Right lobe of liver (tissue), 6 donors: ENCODE measurements around the gene OPRL1. TPM values are rescaled to one million over a fixed set of nuclear protein-coding genes. Genes with fewer than 3 reads are reported as not detected.

ENCODE experiments used
- ATAC-seq, 4 donors: fragments of 200-7000 bp; cut with Tn5 transposase; one replicate each; pipeline ENCODE4 v1.9.1; 2020; ENCODE audit warnings: mild to moderate bottlenecking in 4 of 4, moderate library complexity in 4 of 4
- DNase-seq, 3 donors: peaks; one replicate each; pipeline ENCODE4 v3.0.0-alpha.2; 2020
- H3K27ac ChIP-seq, 3 donors: fragments of 200-600 bp; one replicate each; pipeline ENCODE4 v1.8.0; 2022
- H3K27me3 ChIP-seq, 2 donors: fragments of 200-600 bp; one replicate each; pipeline ENCODE4 v1.8.0; 2022
- H3K36me3 ChIP-seq, 4 donors: fragments of 200-600 bp; sonication (generic) in 1 of 4; one replicate each; pipeline versions ENCODE4 v1.5.1 to v1.8.0; 2017 to 2022; ENCODE audit warnings: control low read depth in 1 of 4
- H3K4me1 ChIP-seq, 4 donors: fragments of 200-600 bp; sonication (generic) in 1 of 4; one replicate each; pipeline versions ENCODE4 v1.5.1 to v1.8.0; 2017 to 2022; ENCODE audit warnings: control low read depth in 1 of 4
- H3K4me3 ChIP-seq, 3 donors: fragments of 200-600 bp; one replicate each; pipeline ENCODE4 v1.8.0; 2022
- H3K9me3 ChIP-seq, 4 donors: fragments of 200-600 bp; sonication (generic) in 1 of 4; one replicate each; pipeline versions ENCODE4 v1.5.1 to v1.8.0; 2017 to 2022; ENCODE audit warnings: control low read depth in 1 of 4
- CTCF ChIP-seq, 4 donors: fragments of 200-600 bp in 3 of 4; fragments of 450-650 bp in 1 of 4; IDR thresholded peaks; one replicate each; pipeline versions ENCODE4 v1.5.1 to v1.8.0; 2016 to 2022; ENCODE audit warnings: antibody characterized with exemption in 4 of 4, mild to moderate bottlenecking in 2 of 4
- POLR2A ChIP-seq: fragments of 450-650 bp; IDR thresholded peaks from one replicate; pipeline ENCODE4 v1.6.1; 2017; ENCODE audit warnings: antibody characterized with exemption, mild to moderate bottlenecking
- WGBS: methylation state at CpG from one replicate; pipeline ENCODE4 v1.1.6; 2018; ENCODE audit warnings: low coverage, low lambda C conversion rate; ENCODE audit not compliant: insufficient coverage; ENCODE audit errors: missing lambda C conversion rate; 5-methylcytosine and 5-hydroxymethylcytosine counted together
- intact Hi-C, 2 donors: fragments of 100-400 bp; cut with DNase I; formaldehyde crosslinking; loops; one replicate each; pipeline versions ENCODE4 v1.11.2 to v1.14.1; 2022
- total RNA-seq, 6 experiments: library from RNA; depleted of rRNA in 2 of 6; stranded (reverse); fragments of >200 nt in 2 of 6; fragmentation: NEBNext Ultra II Directional in 3 of 6; extraction: Animal tissue kit (Norgen Biotek cat#: 25700) in 3 of 6; gene quantifications; one replicate each; pipeline versions ENCODE4 v1.1.0 to v1.2.4, GENCODE V29; 2016 to 2023
- donor health status: DM: no; HTN: yes; CAD: no.
- donor health status: DM: no; HTN: no; CAD: no.
- donor health status: DM: no; HTN: no; CAD: no.
- donor health status: DM: no; HTN: yes; CAD: no.
- donor health status: DM: no; HTN: yes; CAD: no.

OPRL1 gene
- total RNA-seq, 6 experiments from 2014 or later, result 0.13 to 0.32 (median 0.25) TPM; not detected in 1

DNA sequence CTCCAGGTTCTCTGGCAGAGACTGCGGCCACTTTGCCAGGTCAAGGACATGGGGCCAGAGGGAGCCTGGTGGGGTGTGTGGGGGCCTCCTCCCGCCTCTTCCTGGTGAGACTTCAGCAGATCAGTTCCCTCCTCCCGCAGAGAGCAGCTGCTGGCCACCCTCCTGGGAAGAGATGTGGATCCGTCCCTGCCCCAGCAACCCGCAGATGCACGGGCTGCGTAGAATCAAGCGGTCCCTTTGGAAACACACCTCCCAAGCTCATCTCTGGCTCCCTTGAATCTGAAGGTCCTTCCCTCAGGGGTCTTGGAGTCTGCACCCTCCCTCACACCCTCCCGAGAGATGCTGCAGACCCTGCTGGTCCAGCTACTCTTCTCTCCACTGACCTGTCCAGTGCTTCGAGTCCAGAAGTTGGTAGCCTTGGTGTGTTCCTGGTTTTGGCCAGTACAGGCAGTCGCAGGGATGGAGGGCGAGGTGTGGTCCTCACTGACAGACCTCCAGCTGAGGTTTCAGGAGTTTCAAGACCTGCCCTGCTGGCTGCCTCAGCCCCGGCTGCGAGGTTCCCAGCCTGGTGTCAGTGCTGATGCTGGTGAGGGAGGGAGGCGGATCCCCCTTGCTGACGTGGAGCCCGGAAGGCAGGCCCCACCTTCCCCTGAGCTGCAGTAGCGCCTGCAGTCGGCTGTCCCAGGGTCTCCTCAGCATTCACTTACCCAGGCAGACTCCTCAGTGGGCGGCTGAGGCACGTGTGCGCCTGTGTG is 27.3 kb downstream of the OPRL1 start, which contains the start of gene NPBWR2:
TSS of gene NPBWR2 (minus strand) at position 585 of the 755 bp plus-strand sequence. CDS start 734 bp downstream, outside the sequence.
- Histone ChIP-seq H3K9me3 (no peaks in the 10 kb centered on the region), H3K27me3 (no peaks in the 10 kb centered on the region), H3K4me3 (no peak within 1 kb of the TSS), H3K4me1 (peaks cover 0 to 1% (median 0%) of the 10 kb centered on the region in 4 donors), H3K36me3 (no peaks in the 10 kb centered on the region), H3K27ac (no peak within 1 kb of the TSS)
- TF ChIP-seq POLR2A, result no peak
- no peak for TF ChIP-seq CTCF (IDR thresholded peaks at IDR 0.05)
- intact Hi-C loops, result no loop called here
- DNase-seq, result peak in 1 of 3 donors; percentile 31
- no peak for ATAC-seq
- no CpG with 5 or more reads among the region's 22 CpGs for WGBS

- no peaks in the 10 kb centered on the region for H3K9me3 ChIP-seq
- ATAC-seq, result no peak
Observed at GRCh38 chr20:64107736-64108457, 28.0 kb downstream of the OPRL1 start.

GRCh38 chr20:64108731-64109681 is 29.1 kb downstream of the OPRL1 start:
- no peaks in the 10 kb centered on the region for H3K4me1 ChIP-seq
- H3K36me3 ChIP-seq, result no peaks in the 10 kb centered on the region
- WGBS, result 40% methylated on average over 1 of the region's 26 CpGs
- TF ChIP-seq CTCF (IDR thresholded peaks at IDR 0.05), result no peak
- TF ChIP-seq POLR2A, result no peak
- H3K27me3 ChIP-seq, result no peaks in the 10 kb centered on the region
- intact Hi-C loops, result no loop called here
- DNase-seq (peak in 2 of 3 donors; percentile 41 to 47), ATAC-seq (no peak)
- no peak overlapping the region for H3K27ac ChIP-seq
- H3K4me3 ChIP-seq, result no peak overlapping the region
- no peaks in the 10 kb centered on the region for H3K9me3 ChIP-seq

More at GRCh38 chr20:64107736-64108457, 28.0 kb downstream of the OPRL1 start:
- intact Hi-C loops, result no loop called here
- H3K27me3 ChIP-seq, result no peaks in the 10 kb centered on the region
- H3K27ac ChIP-seq, result no peak overlapping the region
- TF ChIP-seq CTCF (IDR thresholded peaks at IDR 0.05) (no peak), POLR2A (no peak)
- no peak overlapping the region for H3K4me3 ChIP-seq
- WGBS, result 50% methylated on average over 16 of the region's 19 CpGs
- H3K4me1 ChIP-seq, result no peaks in the 10 kb centered on the region
- no peaks in the 10 kb centered on the region for H3K36me3 ChIP-seq
- DNase-seq, result peak in 1 of 3 donors; percentile 23

DNA sequence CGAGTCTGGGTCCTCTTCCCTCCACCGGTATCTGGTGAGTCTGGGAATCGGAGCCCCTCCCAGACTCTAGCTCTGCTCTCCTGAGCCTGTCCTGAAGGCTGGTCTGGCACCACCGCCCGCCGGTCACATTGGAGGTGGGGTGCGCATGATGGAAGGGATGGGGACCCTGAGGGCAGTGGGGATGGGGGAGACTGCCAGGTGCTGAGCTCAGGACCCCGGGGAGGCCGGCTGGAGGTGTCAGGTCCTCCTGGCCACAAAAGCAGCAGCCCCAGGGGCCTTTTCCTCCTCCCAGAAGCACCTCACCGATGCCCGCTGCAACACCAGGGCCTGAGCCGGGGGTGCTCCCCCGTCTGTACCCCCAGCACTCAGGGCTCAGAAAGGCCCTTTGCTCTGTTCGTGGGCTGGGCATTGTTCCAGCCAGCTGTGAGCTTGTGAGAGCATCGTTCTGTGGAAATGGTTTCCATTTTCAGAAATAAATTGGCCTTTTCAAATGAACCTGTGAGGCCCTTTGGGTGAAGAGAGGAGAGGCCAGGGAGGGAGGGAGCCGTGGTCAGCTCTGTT is 30.0 kb downstream of the OPRL1 start:
- TF ChIP-seq POLR2A (no peak), CTCF (IDR thresholded peaks at IDR 0.05) (no peak)
- WGBS, result 80% methylated on average over 1 of the region's 16 CpGs
- Histone ChIP-seq H3K36me3 (no peaks in the 10 kb centered on the region), H3K4me3 (no peak overlapping the region), H3K9me3 (no peaks in the 10 kb centered on the region), H3K4me1 (no peaks in the 10 kb centered on the region), H3K27me3 (no peaks in the 10 kb centered on the region), H3K27ac (no peak overlapping the region)
- intact Hi-C loops, result no loop called here
- DNase-seq (peak in 1 of 3 donors; percentile 31), ATAC-seq (no peak)
